KMS-11 (cell line): Measurements from ENCODE around the gene PRKX.

ENCODE experiments used
- H2AFZ ChIP-seq: fragments of 200-600 bp; sonication (generic); 2 replicates; pipeline ENCODE4 v1.6.1; 2016; ENCODE audit warnings: antibody characterized with exemption, mixed run types, low read depth
- H3K27ac ChIP-seq: fragments of 200-600 bp; sonication (generic); 2 replicates; pipeline ENCODE4 v1.6.1; 2016; ENCODE audit warnings: mild to moderate bottlenecking, mixed run types
- H3K27me3 ChIP-seq: fragments of 200-600 bp; sonication (generic); 2 replicates; pipeline ENCODE4 v1.6.1; 2017; ENCODE audit warnings: mild to moderate bottlenecking, low read depth, mixed run types, moderate library complexity; ENCODE audit not compliant: insufficient read depth
- H3K36me3 ChIP-seq: fragments of 200-600 bp; sonication (generic); 2 replicates; pipeline ENCODE4 v1.6.1; 2017; ENCODE audit warnings: mild to moderate bottlenecking, mixed run types; ENCODE audit not compliant: insufficient read depth
- H3K4me1 ChIP-seq: fragments of 200-600 bp; sonication (generic); 2 replicates; pipeline ENCODE4 v1.6.1; 2016; ENCODE audit warnings: mild to moderate bottlenecking, low read depth, mixed run types; ENCODE audit not compliant: poor library complexity, severe bottlenecking
- H3K4me2 ChIP-seq: fragments of 200-600 bp; sonication (generic); 2 replicates; pipeline ENCODE4 v1.7.0; 2016; ENCODE audit warnings: mild to moderate bottlenecking, mixed run types
- H3K4me3 ChIP-seq: fragments of 200-600 bp; sonication (generic); IDR thresholded peaks from 2 replicates; pipeline ENCODE4 v1.6.1; 2017; ENCODE audit warnings: low read depth, low read length, mixed read lengths; ENCODE audit not compliant: insufficient read depth
- H3K79me2 ChIP-seq: fragments of 200-600 bp; sonication (generic); 2 replicates; pipeline ENCODE4 v1.6.1; 2016; ENCODE audit warnings: low read depth, mixed run types; ENCODE audit not compliant: insufficient read depth
- H3K9ac ChIP-seq: fragments of 200-600 bp; sonication (generic); 2 replicates; pipeline ENCODE4 v1.6.1; 2016; ENCODE audit warnings: mild to moderate bottlenecking, mixed run types
- H4K20me1 ChIP-seq: fragments of 200-600 bp; sonication (generic); 2 replicates; pipeline ENCODE4 v1.6.1; 2016; ENCODE audit warnings: mild to moderate bottlenecking, mixed run types; ENCODE audit not compliant: insufficient read depth
- TF ChIP-seq, protein P1 (sequence below): fragments of 200-600 bp; sonication (generic); conservative IDR thresholded peaks from 2 replicates; pipeline ENCODE4 v1.6.1; 2017; ENCODE audit warnings: low read depth, mild to moderate bottlenecking, antibody characterized with exemption, low read length, moderate library complexity, mixed read lengths

The PRKX gene

DNA sequence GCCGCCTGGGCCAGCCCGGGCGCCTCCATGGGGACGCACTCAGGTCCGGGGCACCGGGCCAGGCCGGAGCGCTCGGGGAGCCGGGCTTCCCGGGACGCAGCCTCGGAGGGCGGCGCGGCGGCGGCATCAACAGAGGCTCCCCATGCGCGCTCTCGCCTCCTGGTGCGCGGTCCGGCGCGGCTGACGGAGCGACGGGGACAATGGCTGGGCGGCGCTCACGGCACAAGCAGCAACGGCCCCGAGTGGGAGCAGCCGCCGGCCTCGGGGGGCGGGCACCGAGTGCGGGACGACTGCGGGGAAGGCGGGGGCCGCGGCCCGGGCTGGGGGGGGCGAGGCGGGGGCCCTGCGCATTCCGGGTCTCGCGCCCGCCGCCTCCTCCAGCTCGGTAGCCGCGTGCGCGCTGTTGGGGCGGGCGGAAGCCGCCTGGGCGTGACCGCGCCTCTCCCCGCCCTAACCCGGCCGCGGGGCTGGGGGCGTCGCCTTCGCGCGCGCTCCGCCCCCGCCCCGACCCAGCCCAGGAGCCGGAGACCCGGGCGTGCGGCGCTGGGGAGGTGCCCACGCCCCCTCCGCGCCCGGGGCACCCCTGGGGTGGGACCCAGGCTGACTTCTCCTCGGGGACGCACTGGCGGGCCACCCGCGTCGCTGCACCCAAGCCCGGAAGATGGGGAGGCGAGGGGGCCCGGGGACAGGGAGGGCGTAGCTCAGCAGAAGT, at the start of gene PRKX:
TSS of gene PRKX (minus strand) at position 425 of the 712 bp plus-strand sequence. CDS start at position 29, 396 bp downstream.
- H3K4me3 ChIP-seq, result no peak within 1 kb of the TSS
- no peaks in the 10 kb centered on the region for H3K36me3 ChIP-seq
- H3K4me1 ChIP-seq, result no peaks in the 10 kb centered on the region
- TF ChIP-seq, protein P1, sequence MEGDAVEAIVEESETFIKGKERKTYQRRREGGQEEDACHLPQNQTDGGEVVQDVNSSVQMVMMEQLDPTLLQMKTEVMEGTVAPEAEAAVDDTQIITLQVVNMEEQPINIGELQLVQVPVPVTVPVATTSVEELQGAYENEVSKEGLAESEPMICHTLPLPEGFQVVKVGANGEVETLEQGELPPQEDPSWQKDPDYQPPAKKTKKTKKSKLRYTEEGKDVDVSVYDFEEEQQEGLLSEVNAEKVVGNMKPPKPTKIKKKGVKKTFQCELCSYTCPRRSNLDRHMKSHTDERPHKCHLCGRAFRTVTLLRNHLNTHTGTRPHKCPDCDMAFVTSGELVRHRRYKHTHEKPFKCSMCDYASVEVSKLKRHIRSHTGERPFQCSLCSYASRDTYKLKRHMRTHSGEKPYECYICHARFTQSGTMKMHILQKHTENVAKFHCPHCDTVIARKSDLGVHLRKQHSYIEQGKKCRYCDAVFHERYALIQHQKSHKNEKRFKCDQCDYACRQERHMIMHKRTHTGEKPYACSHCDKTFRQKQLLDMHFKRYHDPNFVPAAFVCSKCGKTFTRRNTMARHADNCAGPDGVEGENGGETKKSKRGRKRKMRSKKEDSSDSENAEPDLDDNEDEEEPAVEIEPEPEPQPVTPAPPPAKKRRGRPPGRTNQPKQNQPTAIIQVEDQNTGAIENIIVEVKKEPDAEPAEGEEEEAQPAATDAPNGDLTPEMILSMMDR, result no peak
- no peaks in the 10 kb centered on the region for H4K20me1 ChIP-seq
- H3K27ac ChIP-seq, result no peak within 1 kb of the TSS
- H3K79me2 ChIP-seq, result no peaks in the 10 kb centered on the region; the same call in 1 of the 2 replicates
- H3K9ac ChIP-seq, result peak within 1 kb of the TSS; percentile 82
- H3K4me2 ChIP-seq, result peak within 1 kb of the TSS; percentile 45
- peak within 1 kb of the TSS; percentile 79 for H2AFZ ChIP-seq
- no peaks in the 10 kb centered on the region for H3K27me3 ChIP-seq

DNA sequence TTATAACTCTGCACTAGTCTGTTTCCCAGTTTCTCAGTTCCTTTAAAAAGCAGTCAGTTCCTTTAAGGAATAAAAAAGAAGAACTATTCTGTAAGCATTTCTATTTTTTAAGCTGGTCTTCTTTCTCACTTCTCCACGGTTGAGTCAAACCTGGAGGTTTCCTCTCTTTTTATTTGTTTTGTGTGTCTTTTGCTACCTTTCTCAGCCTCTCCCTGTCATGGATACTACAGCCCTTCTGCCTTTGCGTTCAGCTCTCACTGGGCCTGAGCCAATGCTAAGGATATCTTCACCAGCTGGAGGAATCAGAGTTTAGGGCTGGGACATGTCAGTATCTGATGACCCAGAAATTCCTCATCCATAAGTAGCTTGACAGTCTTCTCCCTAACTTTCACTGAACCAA, 49.7 kb upstream of the PRKX start:
- TF ChIP-seq, protein P1, result no peak
- no peak overlapping the region for H3K27ac ChIP-seq
- no peaks in the 10 kb centered on the region for H3K4me1 ChIP-seq
- H3K36me3 ChIP-seq, result no peaks in the 10 kb centered on the region
- H3K4me2 ChIP-seq, result no peak overlapping the region
- no peak overlapping the region for H2AFZ ChIP-seq
- H3K79me2 ChIP-seq, result no peaks in the 10 kb centered on the region
- H3K9ac ChIP-seq, result no peak overlapping the region
- no peaks in the 10 kb centered on the region for H3K27me3 ChIP-seq
- H4K20me1 ChIP-seq, result no peaks in the 10 kb centered on the region
- H3K4me3 ChIP-seq, result no peak overlapping the region

DNA sequence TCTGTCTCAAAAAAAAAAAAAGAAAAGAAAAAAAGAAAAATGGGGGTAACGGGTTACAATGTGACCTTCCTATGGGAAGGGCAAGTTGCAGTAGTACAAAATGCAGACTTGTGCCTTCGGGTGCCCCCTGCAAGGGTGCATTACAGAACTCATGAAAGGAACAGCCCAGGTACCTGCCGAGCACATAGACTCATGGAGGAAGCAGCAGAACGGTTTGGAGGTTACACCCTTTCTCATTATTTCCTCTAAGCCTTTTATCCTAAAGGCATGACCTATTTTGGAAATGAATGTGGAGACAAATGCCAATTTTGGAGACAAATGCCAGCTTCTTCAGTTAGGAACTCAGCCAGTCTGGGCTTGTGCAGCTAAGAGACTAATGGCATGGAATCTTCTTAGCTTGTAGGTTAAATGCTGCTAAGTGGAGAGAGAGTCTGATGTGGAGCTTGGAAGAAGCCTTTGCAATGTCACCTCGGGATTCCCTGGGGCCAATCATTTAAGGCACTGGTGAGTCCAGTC, 44.1 kb upstream of the PRKX start:
- Histone ChIP-seq H3K27me3 (no peaks in the 10 kb centered on the region), H3K4me1 (no peaks in the 10 kb centered on the region), H3K79me2 (no peaks in the 10 kb centered on the region), H3K27ac (no peak overlapping the region), H3K9ac (no peak overlapping the region), H3K36me3 (no peaks in the 10 kb centered on the region), H3K4me2 (no peak overlapping the region), H2AFZ (no peak overlapping the region), H3K4me3 (no peak overlapping the region), H4K20me1 (no peaks in the 10 kb centered on the region)
- TF ChIP-seq, protein P1, result no peak

DNA sequence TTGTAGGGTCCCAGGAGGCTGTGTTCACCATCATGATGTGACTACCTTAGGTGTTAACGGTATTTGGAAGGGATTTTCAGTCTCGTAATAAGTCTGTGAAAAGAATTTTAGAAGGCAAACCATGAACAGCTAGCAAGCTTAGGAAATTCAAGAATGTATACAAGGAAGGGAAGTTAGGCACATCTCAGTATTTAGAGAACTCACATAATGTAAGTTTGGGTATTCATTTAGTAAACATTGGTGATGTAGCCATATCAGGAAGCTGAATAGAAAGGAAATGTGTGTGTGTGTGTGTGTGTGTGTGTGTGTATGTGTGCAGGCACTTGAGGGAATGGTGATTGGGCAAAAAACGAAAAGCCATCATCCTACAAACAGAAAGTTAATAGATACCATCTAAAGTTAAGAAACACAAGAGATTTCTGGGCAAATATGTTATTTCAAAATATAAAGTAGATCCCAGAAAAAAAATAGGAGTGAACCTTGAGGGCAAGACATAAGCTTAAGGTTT, 34.7 kb upstream of the PRKX start:
- Histone ChIP-seq H4K20me1 (no peaks in the 10 kb centered on the region), H3K4me3 (no peak overlapping the region), H3K36me3 (no peaks in the 10 kb centered on the region), H2AFZ (no peak overlapping the region), H3K27ac (no peak overlapping the region), H3K9ac (no peak overlapping the region), H3K4me1 (no peaks in the 10 kb centered on the region), H3K4me2 (no peak overlapping the region), H3K27me3 (no peaks in the 10 kb centered on the region), H3K79me2 (no peaks in the 10 kb centered on the region)
- TF ChIP-seq, protein P1, result no peak
